GM12878 (cell line): ENCODE measurements around the gene MPIG6B. TPM values are rescaled to one million over a fixed set of nuclear protein-coding genes. Genes with fewer than 3 reads are reported as not detected.

Experiments
- EED ChIP-seq: sonication (generic); IDR thresholded peaks from 2 replicates; pipeline ENCODE4 v1.6.1; 2016; ENCODE audit warnings: antibody characterized with exemption, low read depth
- NFIC ChIP-seq: IDR thresholded peaks from 2 replicates; pipeline ENCODE4 v1.6.1; 2012; ENCODE audit warnings: low read depth, mild to moderate bottlenecking, inconsistent platforms, low read length, moderate library complexity
- NR2C1 ChIP-seq: fragments of 450-650 bp; IDR thresholded peaks from 2 replicates; pipeline ENCODE4 v1.6.1; 2017; ENCODE audit warnings: antibody characterized with exemption, mild to moderate bottlenecking, moderate library complexity
- RUNX3 ChIP-seq: IDR thresholded peaks from 2 replicates; pipeline ENCODE4 v1.6.1; 2012; ENCODE audit warnings: low read length, inconsistent platforms
- TCF7 ChIP-seq: IDR thresholded peaks from 2 replicates; pipeline ENCODE4 v1.6.1; 2014; ENCODE audit warnings: antibody characterized with exemption, borderline replicate concordance
- ZNF217 ChIP-seq: fragments of 450-650 bp; IDR thresholded peaks from 2 replicates; pipeline ENCODE4 v1.6.1; 2017; ENCODE audit warnings: antibody characterized with exemption, mild to moderate bottlenecking
- polyA plus RNA-seq, 11 experiments: library from polyadenylated mRNA; depleted of rRNA in 4 of 11; unstranded in 6 of 11; stranded (reverse) in 5 of 11; fragments of >200 nt; fragmentation: Nextera tagmentation in 4 of 11; fragmentation: Illumina TruSeq in 1 of 11; extraction: Ambion mirVana in 4 of 11; extraction: Trizol in 1 of 11; gene quantifications; 1 replicate in 1 of 11; 2 replicates in 10 of 11; pipeline versions ENCODE4 v1.2.1 to v1.2.3, GENCODE V29; 2011 to 2016; ENCODE audit warnings: inconsistent platforms in 2 of 11, missing spikeins in 2 of 11, low read depth in 1 of 11
- total RNA-seq, 4 experiments: library from RNA; depleted of rRNA in 3 of 4; stranded (reverse); fragments of >200 nt in 3 of 4; fragmentation: Illumina TruSeq in 1 of 4; extraction: Trizol in 1 of 4; gene quantifications; 2 replicates each; pipeline versions ENCODE4 v1.2.1 to v1.2.3, GENCODE V29; 2013 to 2021
- TF ChIP-seq, protein P1 (sequence below): fragments of 450-650 bp; IDR thresholded peaks from 2 replicates; pipeline ENCODE4 v1.6.1; 2017; ENCODE audit warnings: antibody characterized with exemption, mild to moderate bottlenecking, moderate library complexity
- TF ChIP-seq, protein P2 (sequence below): fragments of 450-650 bp; IDR thresholded peaks from 2 replicates; pipeline ENCODE4 v1.6.1; 2018; ENCODE audit warnings: mild to moderate bottlenecking, low read depth, moderate library complexity; ENCODE audit not compliant: partially characterized antibody
- TF ChIP-seq, protein P3 (sequence below): fragments of 450-650 bp; IDR thresholded peaks from 2 replicates; pipeline ENCODE4 v1.6.1; 2017; ENCODE audit warnings: mild to moderate bottlenecking, moderate library complexity
- TF ChIP-seq, protein P4 (sequence below): fragments of 450-650 bp; IDR thresholded peaks from 2 replicates; pipeline ENCODE4 v1.6.1; 2016; ENCODE audit warnings: mild to moderate bottlenecking
- TF ChIP-seq, protein P5 (sequence below): fragments of 450-650 bp; formaldehyde crosslinking; IDR thresholded peaks from 2 replicates; pipeline ENCODE4 v1.5.0; 2022; ENCODE audit warnings: mild to moderate bottlenecking, missing genetic modification characterization
- TF ChIP-seq, protein P6 (sequence below): fragments of 450-650 bp; IDR thresholded peaks from 2 replicates; pipeline ENCODE4 v1.6.1; 2017; ENCODE audit warnings: mild to moderate bottlenecking

The MPIG6B gene
- total and polyA plus RNA-seq, 10 of the 15 experiments (the other 5 are each of a cell fraction or from before 2014, with no cell fraction given), result not detected

DNA sequence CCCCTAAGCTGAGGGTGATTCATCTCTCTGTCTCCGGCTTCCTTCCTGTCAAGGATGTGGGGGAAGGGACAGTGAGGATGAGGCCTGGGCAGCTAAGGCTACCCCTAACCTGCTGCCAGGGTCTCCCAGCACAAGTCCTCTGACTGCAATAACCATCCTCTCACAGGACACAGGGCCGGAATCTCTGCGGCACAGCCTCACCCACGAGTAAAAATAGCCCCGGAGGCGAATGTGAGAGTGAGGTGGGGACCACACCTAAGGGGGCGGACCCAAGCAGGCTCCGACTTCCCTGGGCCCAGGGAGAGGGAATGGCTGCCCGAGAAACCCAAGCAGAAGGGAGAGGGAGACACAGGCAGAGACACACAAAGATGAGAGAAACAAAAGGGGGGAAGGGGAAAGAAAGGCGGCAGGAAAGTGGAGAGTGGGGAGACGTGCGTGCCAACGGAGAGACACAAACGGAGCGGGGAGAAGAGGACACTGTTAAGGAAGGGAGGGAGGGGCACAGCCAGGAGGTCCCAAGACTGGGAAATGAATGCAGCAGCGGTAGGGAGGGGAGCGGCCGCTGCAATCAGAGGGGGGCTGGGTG lies 11.7 kb downstream of the MPIG6B start (continued):
- TF ChIP-seq, protein P1, sequence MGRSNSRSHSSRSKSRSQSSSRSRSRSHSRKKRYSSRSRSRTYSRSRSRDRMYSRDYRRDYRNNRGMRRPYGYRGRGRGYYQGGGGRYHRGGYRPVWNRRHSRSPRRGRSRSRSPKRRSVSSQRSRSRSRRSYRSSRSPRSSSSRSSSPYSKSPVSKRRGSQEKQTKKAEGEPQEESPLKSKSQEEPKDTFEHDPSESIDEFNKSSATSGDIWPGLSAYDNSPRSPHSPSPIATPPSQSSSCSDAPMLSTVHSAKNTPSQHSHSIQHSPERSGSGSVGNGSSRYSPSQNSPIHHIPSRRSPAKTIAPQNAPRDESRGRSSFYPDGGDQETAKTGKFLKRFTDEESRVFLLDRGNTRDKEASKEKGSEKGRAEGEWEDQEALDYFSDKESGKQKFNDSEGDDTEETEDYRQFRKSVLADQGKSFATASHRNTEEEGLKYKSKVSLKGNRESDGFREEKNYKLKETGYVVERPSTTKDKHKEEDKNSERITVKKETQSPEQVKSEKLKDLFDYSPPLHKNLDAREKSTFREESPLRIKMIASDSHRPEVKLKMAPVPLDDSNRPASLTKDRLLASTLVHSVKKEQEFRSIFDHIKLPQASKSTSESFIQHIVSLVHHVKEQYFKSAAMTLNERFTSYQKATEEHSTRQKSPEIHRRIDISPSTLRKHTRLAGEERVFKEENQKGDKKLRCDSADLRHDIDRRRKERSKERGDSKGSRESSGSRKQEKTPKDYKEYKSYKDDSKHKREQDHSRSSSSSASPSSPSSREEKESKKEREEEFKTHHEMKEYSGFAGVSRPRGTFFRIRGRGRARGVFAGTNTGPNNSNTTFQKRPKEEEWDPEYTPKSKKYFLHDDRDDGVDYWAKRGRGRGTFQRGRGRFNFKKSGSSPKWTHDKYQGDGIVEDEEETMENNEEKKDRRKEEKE, result no peak
- TF ChIP-seq NFIC (no peak), NR2C1 (no peak), ZNF217 (peak; percentile 49; the same call in 1 of the 2 replicates), RUNX3 (no peak), EED (peak; percentile 35), TCF7 (no peak)
- TF ChIP-seq, protein P2, sequence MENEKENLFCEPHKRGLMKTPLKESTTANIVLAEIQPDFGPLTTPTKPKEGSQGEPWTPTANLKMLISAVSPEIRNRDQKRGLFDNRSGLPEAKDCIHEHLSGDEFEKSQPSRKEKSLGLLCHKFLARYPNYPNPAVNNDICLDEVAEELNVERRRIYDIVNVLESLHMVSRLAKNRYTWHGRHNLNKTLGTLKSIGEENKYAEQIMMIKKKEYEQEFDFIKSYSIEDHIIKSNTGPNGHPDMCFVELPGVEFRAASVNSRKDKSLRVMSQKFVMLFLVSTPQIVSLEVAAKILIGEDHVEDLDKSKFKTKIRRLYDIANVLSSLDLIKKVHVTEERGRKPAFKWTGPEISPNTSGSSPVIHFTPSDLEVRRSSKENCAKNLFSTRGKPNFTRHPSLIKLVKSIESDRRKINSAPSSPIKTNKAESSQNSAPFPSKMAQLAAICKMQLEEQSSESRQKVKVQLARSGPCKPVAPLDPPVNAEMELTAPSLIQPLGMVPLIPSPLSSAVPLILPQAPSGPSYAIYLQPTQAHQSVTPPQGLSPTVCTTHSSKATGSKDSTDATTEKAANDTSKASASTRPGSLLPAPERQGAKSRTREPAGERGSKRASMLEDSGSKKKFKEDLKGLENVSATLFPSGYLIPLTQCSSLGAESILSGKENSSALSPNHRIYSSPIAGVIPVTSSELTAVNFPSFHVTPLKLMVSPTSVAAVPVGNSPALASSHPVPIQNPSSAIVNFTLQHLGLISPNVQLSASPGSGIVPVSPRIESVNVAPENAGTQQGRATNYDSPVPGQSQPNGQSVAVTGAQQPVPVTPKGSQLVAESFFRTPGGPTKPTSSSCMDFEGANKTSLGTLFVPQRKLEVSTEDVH, result no peak
- TF ChIP-seq, protein P3, sequence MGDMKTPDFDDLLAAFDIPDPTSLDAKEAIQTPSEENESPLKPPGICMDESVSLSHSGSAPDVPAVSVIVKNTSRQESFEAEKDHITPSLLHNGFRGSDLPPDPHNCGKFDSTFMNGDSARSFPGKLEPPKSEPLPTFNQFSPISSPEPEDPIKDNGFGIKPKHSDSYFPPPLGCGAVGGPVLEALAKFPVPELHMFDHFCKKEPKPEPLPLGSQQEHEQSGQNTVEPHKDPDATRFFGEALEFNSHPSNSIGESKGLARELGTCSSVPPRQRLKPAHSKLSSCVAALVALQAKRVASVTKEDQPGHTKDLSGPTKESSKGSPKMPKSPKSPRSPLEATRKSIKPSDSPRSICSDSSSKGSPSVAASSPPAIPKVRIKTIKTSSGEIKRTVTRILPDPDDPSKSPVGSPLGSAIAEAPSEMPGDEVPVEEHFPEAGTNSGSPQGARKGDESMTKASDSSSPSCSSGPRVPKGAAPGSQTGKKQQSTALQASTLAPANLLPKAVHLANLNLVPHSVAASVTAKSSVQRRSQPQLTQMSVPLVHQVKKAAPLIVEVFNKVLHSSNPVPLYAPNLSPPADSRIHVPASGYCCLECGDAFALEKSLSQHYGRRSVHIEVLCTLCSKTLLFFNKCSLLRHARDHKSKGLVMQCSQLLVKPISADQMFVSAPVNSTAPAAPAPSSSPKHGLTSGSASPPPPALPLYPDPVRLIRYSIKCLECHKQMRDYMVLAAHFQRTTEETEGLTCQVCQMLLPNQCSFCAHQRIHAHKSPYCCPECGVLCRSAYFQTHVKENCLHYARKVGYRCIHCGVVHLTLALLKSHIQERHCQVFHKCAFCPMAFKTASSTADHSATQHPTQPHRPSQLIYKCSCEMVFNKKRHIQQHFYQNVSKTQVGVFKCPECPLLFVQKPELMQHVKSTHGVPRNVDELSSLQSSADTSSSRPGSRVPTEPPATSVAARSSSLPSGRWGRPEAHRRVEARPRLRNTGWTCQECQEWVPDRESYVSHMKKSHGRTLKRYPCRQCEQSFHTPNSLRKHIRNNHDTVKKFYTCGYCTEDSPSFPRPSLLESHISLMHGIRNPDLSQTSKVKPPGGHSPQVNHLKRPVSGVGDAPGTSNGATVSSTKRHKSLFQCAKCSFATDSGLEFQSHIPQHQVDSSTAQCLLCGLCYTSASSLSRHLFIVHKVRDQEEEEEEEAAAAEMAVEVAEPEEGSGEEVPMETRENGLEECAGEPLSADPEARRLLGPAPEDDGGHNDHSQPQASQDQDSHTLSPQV, result no peak
- TF ChIP-seq, protein P4, sequence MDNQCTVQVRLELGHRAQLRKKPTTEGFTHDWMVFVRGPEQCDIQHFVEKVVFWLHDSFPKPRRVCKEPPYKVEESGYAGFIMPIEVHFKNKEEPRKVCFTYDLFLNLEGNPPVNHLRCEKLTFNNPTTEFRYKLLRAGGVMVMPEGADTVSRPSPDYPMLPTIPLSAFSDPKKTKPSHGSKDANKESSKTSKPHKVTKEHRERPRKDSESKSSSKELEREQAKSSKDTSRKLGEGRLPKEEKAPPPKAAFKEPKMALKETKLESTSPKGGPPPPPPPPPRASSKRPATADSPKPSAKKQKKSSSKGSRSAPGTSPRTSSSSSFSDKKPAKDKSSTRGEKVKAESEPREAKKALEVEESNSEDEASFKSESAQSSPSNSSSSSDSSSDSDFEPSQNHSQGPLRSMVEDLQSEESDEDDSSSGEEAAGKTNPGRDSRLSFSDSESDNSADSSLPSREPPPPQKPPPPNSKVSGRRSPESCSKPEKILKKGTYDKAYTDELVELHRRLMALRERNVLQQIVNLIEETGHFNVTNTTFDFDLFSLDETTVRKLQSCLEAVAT, result peak; percentile 60; the same call in 1 of the 2 replicates
- TF ChIP-seq, protein P5, sequence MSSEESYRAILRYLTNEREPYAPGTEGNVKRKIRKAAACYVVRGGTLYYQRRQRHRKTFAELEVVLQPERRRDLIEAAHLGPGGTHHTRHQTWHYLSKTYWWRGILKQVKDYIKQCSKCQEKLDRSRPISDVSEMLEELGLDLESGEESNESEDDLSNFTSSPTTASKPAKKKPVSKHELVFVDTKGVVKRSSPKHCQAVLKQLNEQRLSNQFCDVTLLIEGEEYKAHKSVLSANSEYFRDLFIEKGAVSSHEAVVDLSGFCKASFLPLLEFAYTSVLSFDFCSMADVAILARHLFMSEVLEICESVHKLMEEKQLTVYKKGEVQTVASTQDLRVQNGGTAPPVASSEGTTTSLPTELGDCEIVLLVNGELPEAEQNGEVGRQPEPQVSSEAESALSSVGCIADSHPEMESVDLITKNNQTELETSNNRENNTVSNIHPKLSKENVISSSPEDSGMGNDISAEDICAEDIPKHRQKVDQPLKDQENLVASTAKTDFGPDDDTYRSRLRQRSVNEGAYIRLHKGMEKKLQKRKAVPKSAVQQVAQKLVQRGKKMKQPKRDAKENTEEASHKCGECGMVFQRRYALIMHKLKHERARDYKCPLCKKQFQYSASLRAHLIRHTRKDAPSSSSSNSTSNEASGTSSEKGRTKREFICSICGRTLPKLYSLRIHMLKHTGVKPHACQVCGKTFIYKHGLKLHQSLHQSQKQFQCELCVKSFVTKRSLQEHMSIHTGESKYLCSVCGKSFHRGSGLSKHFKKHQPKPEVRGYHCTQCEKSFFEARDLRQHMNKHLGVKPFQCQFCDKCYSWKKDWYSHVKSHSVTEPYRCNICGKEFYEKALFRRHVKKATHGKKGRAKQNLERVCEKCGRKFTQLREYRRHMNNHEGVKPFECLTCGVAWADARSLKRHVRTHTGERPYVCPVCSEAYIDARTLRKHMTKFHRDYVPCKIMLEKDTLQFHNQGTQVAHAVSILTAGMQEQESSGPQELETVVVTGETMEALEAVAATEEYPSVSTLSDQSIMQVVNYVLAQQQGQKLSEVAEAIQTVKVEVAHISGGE, result no peak
- TF ChIP-seq, protein P6, sequence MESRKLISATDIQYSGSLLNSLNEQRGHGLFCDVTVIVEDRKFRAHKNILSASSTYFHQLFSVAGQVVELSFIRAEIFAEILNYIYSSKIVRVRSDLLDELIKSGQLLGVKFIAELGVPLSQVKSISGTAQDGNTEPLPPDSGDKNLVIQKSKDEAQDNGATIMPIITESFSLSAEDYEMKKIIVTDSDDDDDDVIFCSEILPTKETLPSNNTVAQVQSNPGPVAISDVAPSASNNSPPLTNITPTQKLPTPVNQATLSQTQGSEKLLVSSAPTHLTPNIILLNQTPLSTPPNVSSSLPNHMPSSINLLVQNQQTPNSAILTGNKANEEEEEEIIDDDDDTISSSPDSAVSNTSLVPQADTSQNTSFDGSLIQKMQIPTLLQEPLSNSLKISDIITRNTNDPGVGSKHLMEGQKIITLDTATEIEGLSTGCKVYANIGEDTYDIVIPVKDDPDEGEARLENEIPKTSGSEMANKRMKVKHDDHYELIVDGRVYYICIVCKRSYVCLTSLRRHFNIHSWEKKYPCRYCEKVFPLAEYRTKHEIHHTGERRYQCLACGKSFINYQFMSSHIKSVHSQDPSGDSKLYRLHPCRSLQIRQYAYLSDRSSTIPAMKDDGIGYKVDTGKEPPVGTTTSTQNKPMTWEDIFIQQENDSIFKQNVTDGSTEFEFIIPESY, result no peak
